GM19455 (cell line): Measurements from ENCODE around the gene KATNAL1.

Experiments used
- ATAC-seq: cut with Tn5 transposase; IDR thresholded peaks from one replicate; pipeline ENCODE4 v1.9.1; 2021; ENCODE audit not compliant: unreplicated experiment

The KATNAL1 gene

DNA sequence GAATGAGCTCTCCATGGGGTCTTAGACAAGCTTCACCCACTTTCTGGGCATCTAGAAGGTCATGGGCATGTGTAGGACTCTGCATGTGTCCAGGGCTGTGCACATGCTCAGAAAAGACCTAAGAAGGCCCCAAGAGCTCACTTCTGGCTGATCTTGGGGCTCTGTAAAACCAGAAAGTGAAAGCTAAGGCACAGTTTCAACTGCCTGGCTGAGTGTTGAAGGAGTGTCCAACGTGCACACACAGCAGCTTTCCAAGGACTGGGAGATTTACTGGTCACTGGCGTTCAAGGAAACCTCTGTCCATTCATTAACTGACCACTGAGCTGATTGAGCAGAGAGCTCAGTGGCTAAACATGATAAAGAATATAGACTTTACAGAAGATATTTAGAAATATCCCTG lies 137.9 kb downstream of the KATNAL1 start:
- no peak for ATAC-seq

DNA sequence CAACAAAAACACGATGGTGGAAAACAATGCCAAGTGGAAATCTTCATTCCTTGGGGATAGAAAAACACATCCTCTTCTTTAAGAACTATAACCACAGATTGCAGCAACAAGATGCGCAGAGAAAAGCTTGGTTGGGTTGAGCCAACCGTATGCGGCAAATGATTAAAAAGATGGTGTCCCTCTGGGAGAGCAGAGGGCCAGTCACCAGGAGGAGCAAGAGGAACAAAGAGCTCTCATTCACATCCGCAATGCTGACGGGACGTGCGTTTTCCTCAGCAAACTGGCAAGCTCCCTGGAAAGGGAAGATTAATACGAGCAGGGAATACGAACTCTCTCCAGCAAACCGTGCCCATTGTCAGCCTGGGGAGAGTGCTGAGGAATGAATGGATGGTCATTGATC lies 141.6 kb downstream of the KATNAL1 start:
- no peak for ATAC-seq

- ATAC-seq = no peak
Measured at GRCh38 chr13:30165071-30165470, 142.3 kb downstream of the KATNAL1 start.

- ATAC-seq = no peak
Measured at GRCh38 chr13:30164146-30164545, 143.2 kb downstream of the KATNAL1 start.

DNA sequence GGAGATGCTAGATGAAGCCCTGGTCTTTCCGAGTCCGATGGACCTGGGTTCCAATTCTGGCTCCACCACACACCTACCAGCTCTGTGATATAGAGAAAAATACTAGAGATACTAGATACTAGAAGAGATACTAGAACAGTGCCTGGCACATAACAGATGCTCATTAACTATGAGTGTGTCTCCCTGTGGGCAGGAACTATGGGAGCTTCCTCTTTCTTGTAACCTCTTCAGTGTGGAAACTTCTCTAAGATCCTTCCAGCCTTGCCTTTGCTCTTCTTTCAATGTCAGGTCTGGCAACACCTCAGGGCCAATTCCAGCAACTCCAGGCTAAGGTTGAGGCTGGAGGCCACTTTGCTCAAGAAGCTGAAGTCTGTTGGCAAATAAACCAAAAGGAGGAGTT lies 143.9 kb downstream of the KATNAL1 start:
- no peak for ATAC-seq

DNA sequence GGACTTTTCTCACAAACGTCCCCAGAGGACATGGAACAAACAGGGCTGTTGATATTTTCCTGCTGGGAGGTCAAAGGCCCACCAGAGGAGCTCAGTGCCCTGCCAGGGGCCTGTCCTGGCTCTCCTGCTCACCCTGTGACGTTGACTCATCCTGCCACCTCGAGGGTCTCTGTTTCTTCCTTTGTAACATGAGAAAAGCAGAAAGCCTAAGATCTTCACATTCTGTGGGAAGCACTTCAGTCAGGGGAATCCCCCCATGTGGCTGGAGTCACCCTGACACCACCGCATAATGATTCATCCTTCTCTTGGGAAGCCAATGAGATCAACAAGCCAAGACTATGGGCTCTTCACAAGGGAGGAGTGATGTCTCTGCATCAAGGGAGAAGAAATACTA lies 147.9 kb downstream of the KATNAL1 start:
- ATAC-seq = no peak

GRCh38 chr13:30158774-30159445 lies 148.4 kb downstream of the KATNAL1 start:
- ATAC-seq = no peak

DNA sequence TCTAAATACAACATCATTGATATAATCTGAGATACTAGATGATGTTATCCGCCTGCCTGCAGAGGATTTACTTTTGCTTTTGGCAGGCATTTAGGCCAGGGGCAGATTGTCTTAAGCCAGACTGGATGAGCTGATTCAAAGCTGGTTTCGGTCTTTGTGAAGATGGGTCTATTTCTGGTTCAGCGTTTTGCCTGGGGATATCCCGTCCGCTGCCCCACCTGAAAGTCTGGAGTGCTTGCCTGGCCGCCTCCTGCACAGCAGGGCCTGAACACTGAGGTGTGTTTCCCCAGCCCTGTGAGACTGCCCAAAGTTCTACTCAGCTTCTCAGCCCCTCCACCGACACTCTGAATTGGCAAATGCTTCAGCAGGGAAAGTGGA lies 149.7 kb downstream of the KATNAL1 start:
- no peak for ATAC-seq

GRCh38 chr13:30156826-30157615 lies 150.3 kb downstream of the KATNAL1 start:
- ATAC-seq = no peak

GRCh38 chr13:30156270-30156669 lies 151.1 kb downstream of the KATNAL1 start:
- ATAC-seq = no peak

GRCh38 chr13:30154931-30155330 lies 152.4 kb downstream of the KATNAL1 start:
- no peak for ATAC-seq

GRCh38 chr13:30154531-30154930 lies 152.8 kb downstream of the KATNAL1 start:
- no peak for ATAC-seq

GRCh38 chr13:30153545-30154426 lies 153.6 kb downstream of the KATNAL1 start:
- no peak for ATAC-seq
